GM12892 (cell line): ENCODE data around the gene VBP1.

ENCODE experiments used
- POLR2A ChIP-seq: IDR thresholded peaks from 2 replicates; pipeline ENCODE4 v1.6.1; 2011; ENCODE audit warnings: low read depth, low read length, control low read depth
- POLR2AphosphoS5 ChIP-seq: IDR thresholded peaks from 2 replicates; pipeline ENCODE4 v1.6.1; 2011; ENCODE audit warnings: low read depth, low read length, control low read depth
- TAF1 ChIP-seq: IDR thresholded peaks from 2 replicates; pipeline ENCODE4 v1.6.1; 2011; ENCODE audit warnings: low read depth, mild to moderate bottlenecking, control low read depth, low read length, borderline replicate concordance

GRCh38 chrX:155279873-155280272, 63.6 kb downstream of the VBP1 start:
- no peak for TF ChIP-seq POLR2A
- no peak for TF ChIP-seq TAF1
- no peak for TF ChIP-seq POLR2AphosphoS5
